Measurements from ENCODE around the gene TMC8.

Gene TMC8

GRCh38 chr17:78122216-78122930, 8.2 kb upstream of the TMC8 start:
- FAIRE-seq (no peak), DNase-seq (ENCODE audit: extremely low spot score, insufficient read length, low read depth) (no peak)

- no peak for FAIRE-seq
- DNase-seq (ENCODE audit: extremely low spot score, insufficient read length, low read depth) = no peak
Measured at GRCh38 chr17:78122931-78123249, 7.7 kb upstream of the TMC8 start.

GRCh38 chr17:78123258-78123929, 7.2 kb upstream of the TMC8 start:
- FAIRE-seq (no peak), DNase-seq (ENCODE audit: extremely low spot score, insufficient read length, low read depth) (no peak)

GRCh38 chr17:78124081-78124835, 6.3 kb upstream of the TMC8 start:
- FAIRE-seq = peak; percentile 90
- DNase-seq (ENCODE audit: extremely low spot score, insufficient read length, low read depth) = no peak

- FAIRE-seq = no peak
- DNase-seq (ENCODE audit: extremely low spot score, insufficient read length, low read depth) = no peak
Measured at GRCh38 chr17:78124836-78125137, 5.8 kb upstream of the TMC8 start.

GRCh38 chr17:78125138-78125913, 5.2 kb upstream of the TMC8 start:
- FAIRE-seq (peak; percentile 52), DNase-seq (ENCODE audit: extremely low spot score, insufficient read length, low read depth) (no peak)

- no peak for FAIRE-seq
- no peak for DNase-seq (ENCODE audit: extremely low spot score, insufficient read length, low read depth)
Measured at GRCh38 chr17:78125976-78126894, 4.3 kb upstream of the TMC8 start.

GRCh38 chr17:78126895-78127238, 3.7 kb upstream of the TMC8 start:
- FAIRE-seq (no peak), DNase-seq (ENCODE audit: extremely low spot score, insufficient read length, low read depth) (no peak)

- DNase-seq (ENCODE audit: extremely low spot score, insufficient read length, low read depth) (no peak), FAIRE-seq (peak; percentile 90)
Measured at GRCh38 chr17:78127239-78127887, 3.2 kb upstream of the TMC8 start.

GRCh38 chr17:78127888-78128550, 2.6 kb upstream of the TMC8 start:
- DNase-seq (ENCODE audit: extremely low spot score, insufficient read length, low read depth) (no peak), FAIRE-seq (no peak)

GRCh38 chr17:78128551-78129350, 1.8 kb upstream of the TMC8 start, which contains the start of gene TMC6:
Gene TMC6 (minus strand): TSS chr17:78128755. CDS start chr17:78126832, 1,923 bp downstream.
- peak; percentile 82 for FAIRE-seq
- DNase-seq (ENCODE audit: extremely low spot score, insufficient read length, low read depth) = no peak

GRCh38 chr17:78129351-78130089, 1.1 kb upstream of the TMC8 start:
- DNase-seq (ENCODE audit: extremely low spot score, insufficient read length, low read depth) = no peak
- FAIRE-seq = no peak

GRCh38 chr17:78130090-78130436, 508 bp upstream of the TMC8 start:
- DNase-seq (ENCODE audit: extremely low spot score, insufficient read length, low read depth) = no peak
- no peak for FAIRE-seq

- FAIRE-seq = no peak
- no peak for DNase-seq (ENCODE audit: extremely low spot score, insufficient read length, low read depth)
Measured at GRCh38 chr17:78131172-78132083, 857 bp downstream of the TMC8 start.

- FAIRE-seq (peak; percentile 82), DNase-seq (ENCODE audit: extremely low spot score, insufficient read length, low read depth) (no peak)
Measured at GRCh38 chr17:78132084-78132676, 1.6 kb downstream of the TMC8 start.

- no peak for FAIRE-seq
- no peak for DNase-seq (ENCODE audit: extremely low spot score, insufficient read length, low read depth)
Measured at GRCh38 chr17:78132767-78133178, 2.2 kb downstream of the TMC8 start.
